ENCODE results near the gene CTRL.

The CTRL gene

GRCh38 chr16:67962135-67962534 is 30.5 kb upstream of the CTRL start:
- no peak for DNase-seq

DNA sequence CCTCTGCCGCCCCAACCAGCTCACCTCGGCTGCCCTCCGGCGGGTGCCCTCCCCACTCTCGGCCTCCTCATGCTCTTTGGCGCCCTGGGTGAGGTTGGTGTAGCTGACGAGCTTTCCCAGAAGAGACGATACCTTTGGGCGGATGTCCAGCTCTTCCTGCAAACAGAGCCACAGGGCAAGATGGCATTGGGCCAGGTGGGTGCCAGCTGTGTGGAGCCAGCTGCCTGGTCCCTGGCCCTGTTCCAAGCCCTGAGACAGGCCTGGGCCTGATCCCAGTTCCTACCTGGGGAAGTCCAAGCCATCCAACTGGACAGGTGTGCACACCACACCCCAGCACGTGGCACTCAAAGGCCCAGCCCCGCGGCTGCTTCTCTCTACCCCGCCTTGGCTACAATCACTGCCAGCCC is 29.9 kb upstream of the CTRL start:
- DNase-seq, result no peak

DNA sequence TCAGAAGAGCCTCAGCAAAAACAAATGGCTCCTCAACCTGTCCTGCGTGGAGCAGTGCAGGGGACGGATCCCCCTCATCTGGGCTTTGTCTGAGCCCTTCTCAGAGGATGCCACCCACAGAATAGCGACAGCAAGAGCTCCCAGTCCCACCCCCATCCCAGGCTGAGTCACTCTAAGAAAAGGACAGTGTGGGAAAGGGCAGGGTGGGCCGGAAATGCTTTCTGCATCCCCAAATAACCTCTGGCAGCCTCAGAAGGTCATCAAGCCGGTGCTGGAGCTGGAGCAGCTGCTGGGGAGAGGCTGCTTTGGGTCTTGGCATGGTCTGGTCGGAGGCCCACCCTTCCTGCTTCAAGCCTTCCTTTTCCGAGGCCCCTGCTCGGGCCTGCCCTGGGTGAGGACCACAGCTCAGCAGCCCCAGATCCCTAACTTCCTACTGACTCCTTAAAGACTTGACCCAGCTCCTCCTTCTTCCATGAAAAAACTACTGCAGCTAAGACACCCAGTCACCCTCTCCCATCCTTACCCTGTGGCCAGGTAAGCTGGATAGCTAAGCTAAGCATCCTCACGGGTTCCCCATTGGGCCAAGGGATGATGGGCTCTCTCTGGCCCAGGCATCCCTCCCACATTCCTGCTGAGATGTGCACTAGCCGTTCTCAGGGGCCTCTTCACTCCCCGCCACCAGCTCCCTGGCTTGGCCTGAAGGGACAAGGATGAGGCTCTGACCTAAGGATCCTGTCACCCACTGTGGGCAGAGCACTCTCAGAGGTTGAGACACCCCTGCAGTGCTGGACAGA is 28.1 kb upstream of the CTRL start:
- DNase-seq, result no peak

DNA sequence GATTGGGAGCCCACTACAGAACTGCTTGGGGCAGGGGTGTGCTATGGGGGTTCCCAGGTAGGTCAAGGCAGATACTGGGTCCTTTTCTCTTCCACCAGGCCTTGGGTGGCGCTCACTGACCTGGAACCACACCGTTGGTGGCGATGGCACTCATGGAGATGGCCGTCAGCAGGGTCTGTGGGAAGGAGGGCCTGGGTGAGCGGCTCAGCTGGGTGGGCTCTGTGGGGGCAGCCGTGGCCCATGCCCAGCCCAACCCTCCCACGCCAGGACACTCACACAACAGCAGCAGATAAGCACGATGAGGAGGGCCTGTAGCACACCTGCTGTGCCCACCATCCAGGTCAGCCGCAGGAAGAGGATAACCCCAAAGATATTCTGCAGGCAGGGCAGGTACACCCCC is 26.0 kb upstream of the CTRL start:
- DNase-seq, result no peak

DNA sequence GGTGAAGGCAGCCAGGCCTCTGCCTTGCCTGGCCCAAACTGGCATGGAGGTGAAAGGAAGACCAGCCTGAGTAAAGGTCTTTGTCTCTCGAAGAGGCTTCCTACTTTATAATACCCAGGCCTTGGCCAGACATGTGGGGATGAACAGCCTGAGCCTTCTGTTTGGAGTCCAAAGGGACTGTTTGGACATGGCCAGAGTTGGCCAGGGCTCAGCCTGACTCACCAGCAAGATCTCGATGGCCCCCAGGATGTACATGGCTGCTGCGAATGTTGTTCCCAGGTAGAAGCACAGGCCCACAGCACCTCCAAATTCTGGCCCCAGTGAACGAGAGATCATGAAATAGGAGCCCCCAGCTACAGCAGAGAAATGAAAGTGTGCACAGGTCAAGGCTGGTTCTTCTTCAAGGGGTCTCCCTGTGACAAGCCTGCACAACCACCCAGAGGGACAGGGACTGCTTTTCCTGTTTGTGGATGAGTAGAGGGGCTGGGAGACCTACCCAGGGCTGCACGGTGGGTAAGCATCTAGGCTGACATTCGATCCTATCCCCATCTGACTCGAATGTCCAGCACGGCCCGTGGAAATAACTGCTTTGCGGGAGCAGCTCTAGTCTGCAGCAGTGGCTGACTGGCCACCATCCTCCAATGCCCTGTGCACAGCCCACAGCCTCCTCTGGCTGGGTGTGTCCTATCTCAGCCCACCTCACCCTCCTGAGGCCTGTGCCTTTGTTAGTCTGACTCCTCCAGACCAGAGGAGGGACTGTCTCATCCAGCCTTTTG is 22.9 kb upstream of the CTRL start:
- no peak for DNase-seq

DNA sequence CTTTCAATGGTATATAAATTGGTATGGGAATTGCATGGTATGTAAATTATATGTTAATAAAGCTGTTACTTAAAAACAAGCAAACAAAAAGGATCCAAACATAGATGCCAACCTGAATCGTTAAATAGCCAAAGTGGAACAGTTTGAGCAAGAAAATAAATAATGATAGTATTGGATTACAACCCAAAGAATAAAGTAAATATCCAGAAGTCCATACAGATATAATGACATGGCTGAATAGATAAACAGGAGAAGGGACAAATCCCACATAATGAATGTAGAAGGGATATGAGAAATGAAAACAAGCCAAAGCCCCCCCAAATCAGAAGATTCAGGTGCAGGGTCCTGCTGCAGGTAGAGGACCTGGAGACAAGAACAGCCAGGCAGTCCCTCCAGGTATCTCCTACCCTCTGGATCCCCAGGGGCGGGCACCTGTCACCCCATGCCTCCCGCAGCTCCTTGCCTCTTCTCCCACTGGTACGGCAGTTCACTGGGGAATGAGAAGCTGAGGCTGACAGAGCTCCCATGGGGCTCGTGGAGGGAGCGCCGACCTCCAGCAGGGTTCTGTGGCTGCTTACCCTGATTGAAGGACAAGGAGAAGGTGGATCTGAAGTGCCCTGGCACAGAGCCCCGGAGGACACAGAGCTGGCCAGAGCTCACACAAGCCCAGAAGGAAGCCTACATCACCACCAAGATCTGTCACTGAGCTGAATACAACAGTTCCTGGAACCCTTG is 22.1 kb upstream of the CTRL start:
- no peak for DNase-seq

DNA sequence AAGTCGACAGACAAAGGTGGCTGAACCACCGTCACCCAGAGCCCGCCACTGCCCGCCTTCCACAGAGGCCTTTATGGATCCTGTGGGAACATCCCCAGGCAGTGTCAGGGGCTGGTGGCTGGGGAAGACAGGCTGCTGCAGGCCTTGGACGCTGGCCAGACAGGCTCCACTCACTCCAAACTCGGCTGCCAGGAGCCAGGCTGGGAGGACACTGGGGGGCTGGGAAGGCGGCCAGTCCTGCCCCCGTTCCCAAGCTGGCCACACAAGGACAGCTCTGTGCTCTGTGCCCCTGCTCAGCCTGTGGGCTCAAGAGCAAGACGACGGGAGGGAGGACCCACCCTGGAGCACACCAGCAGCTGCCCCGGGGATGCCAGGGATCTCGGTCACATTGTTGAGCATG is 19.8 kb upstream of the CTRL start:
- DNase-seq, result no peak

DNA sequence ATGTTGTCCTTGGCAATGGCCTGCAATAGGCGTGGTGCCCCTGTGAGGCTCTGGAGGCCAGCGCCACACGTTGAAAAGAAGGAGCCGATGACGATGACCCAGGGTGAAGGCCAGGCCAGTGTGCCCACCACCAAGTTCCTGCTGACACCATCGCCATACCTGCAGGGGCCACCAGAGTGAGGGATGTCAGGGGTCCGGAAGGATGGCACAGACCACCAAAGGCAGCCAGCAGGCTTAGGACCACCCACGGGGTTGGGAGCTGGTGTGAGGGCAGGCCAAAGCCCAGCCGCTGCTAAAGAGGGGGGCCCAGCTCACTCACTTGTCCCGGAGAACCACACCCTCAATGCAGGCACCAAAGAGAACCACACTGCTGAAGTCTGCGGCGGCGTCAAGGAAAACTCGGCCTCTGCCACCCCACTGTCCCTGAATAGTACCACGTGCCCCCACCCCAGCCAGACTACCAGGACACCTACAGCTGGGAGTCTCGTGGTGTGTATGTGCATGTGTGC is 18.7 kb upstream of the CTRL start:
- no peak for DNase-seq

GRCh38 chr16:67949645-67950044 is 18.0 kb upstream of the CTRL start:
- DNase-seq, result no peak

GRCh38 chr16:67948015-67948414 is 16.4 kb upstream of the CTRL start:
- no peak for DNase-seq

DNA sequence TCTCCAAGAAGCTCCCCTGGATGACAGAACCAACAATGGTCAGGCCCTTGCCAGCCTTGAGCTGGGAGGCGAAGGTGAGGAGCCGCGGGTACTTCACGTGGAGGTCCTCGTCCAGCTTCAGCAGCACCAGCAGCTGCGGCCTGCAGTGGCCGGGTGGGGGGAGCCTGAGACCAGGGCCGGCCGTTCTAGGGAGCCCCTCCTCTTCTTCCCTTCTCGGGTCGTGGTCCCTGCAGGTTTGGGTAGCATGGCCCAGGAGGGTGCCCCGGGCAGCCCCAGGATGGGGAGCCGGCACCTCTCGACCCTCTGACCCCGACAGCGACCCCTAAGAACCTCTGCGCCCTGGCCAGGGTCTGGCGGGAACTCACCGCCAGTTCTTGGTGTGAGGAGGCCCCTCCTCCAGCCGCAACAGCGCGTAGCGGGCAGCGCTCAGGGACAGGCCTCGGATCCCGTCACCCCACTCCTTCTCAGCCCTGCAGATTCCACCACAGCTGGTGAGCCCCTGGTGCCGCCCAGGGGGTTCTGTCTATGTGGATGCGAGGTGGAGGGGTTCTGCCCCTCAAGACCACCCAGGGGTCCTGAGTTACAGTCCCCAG is 15.4 kb upstream of the CTRL start:
- no peak for DNase-seq

- DNase-seq, result no peak
These were observed 14.5 kb upstream of the CTRL start for GRCh38 chr16:67946128-67946569.

- DNase-seq, result no peak
These were observed 13.8 kb upstream of the CTRL start for GRCh38 chr16:67945392-67945933.

GRCh38 chr16:67944690-67945391 is 13.2 kb upstream of the CTRL start:
- DNase-seq, result no peak

- no peak for DNase-seq
These were observed 12.2 kb upstream of the CTRL start, which contains the start of gene LCAT for GRCh38 chr16:67943619-67944504. LCAT (minus strand) TSS chr16:67944120; CDS start chr16:67944101, 19 bp downstream.

DNA sequence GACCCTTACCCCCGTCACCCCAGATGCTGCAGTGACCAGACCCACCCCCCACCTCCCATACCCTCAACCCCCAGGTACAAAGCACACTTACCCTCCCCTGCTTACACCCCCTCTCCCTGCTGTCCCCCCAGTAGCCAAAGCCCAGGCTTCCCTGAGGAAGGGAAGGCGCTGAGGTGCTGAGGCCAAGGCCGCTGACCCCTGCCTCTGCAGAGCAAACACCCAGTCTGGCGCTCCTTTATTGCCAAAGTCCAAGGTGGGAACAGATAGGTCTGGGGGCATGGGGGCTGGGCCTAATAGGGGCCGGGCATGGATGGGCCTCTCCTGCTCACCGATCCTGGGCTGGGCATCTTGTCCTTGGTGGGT is 11.6 kb upstream of the CTRL start:
- no peak for DNase-seq

DNA sequence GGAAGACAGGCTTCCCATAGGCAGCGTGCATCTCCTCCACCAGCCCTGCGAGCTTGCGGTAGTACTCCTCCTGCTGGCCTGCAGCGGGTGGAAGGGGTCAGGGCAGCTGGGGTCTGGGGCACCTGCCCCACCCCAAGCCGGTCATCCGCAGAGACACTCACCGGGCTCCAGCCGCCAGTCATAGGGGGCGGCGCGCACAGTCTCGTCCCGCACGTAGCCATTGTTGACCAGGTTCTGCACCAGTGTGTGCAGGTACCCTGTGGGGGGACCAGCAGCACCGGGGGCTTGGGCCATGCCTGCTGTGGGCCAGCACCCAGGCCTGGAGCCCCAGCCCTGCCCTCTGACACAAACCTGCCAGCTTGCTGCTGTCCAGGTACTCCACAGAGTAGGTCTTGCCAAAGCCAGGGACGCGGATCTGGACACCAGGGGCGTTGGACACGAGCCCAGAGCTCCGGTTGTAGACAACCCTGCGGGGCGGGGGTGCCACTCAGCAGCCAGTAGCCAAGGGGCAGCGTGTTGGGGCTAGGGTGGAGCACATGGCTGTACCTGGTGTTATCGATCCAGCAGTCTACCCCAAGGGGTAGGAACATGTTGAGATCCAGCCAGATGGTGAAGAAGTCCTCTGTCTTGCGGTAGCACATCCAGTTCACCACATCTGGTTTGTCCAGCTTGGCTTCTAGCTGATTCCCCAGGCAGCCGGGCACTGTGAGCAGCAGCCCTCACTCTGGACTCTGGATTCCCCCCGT is 11.0 kb upstream of the CTRL start:
- DNase-seq, result no peak

GRCh38 chr16:67942200-67942509 is 10.5 kb upstream of the CTRL start:
- peak; percentile 44 for DNase-seq

DNA sequence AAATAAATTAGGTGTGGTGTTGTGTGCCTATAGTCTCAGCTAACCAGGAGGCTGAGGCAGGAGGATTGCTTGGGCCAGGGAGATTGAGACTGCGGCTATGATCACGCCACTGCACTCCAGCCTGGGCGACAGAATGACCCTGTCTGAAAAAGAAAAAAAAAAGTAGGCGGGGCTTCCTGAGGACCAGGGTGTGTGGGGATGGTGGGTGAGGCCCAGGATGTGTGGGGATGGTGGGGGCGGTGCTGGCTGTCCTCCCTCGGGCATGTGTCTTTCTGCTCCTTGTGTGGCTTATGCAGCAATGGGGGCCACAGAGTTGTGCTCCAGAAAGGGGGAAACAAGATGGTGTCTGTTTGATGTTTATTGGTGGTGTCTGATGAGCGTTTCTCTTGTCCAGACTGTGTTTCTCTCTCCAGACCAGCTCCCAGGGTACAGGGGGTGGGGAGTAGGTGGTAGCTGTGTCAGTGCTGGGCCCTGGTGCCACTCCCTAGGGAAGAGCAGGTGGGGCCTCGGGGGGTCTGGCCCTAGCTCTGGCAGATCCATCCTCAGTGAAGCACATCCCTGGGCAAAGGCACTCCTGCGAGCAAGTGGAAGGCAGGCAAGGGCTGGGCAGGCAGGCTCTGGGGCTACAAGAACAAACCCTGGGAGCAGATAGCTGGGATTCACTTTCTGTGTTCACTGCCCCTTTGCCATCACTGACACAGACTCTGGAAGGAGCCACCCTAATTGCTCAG is 10.0 kb upstream of the CTRL start:
- DNase-seq, result no peak
